HG02943 (cell line): ENCODE measurements around the gene APLP2.

Source experiments
- ATAC-seq: cut with Tn5 transposase; IDR thresholded peaks from one replicate; pipeline ENCODE4 v1.9.1; 2021; ENCODE audit warnings: mild to moderate bottlenecking, low read depth, moderate library complexity; ENCODE audit not compliant: unreplicated experiment

APLP2 gene

GRCh38 chr11:130139401-130139800, 69.7 kb downstream of the APLP2 start:
- no peak for ATAC-seq

GRCh38 chr11:130141561-130142341, 72.1 kb downstream of the APLP2 start:
- ATAC-seq = no peak

GRCh38 chr11:130144141-130144540, 74.4 kb downstream of the APLP2 start:
- ATAC-seq = no peak

GRCh38 chr11:130144861-130145281, 75.2 kb downstream of the APLP2 start:
- no peak for ATAC-seq

- ATAC-seq = no peak
Measured at GRCh38 chr11:130145311-130145812, 75.7 kb downstream of the APLP2 start.

- no peak for ATAC-seq
Measured at GRCh38 chr11:130145975-130146776, 76.5 kb downstream of the APLP2 start.

- no peak for ATAC-seq
Measured at GRCh38 chr11:130146796-130147195, 77.1 kb downstream of the APLP2 start.

- no peak for ATAC-seq
Measured at GRCh38 chr11:130148796-130149326, 79.2 kb downstream of the APLP2 start.

GRCh38 chr11:130150790-130151189, 81.1 kb downstream of the APLP2 start:
- no peak for ATAC-seq

- ATAC-seq = no peak
Measured at GRCh38 chr11:130151196-130151595, 81.5 kb downstream of the APLP2 start.

GRCh38 chr11:130156108-130157022, 86.7 kb downstream of the APLP2 start:
- ATAC-seq = no peak

GRCh38 chr11:130157101-130157500, 87.4 kb downstream of the APLP2 start:
- no peak for ATAC-seq

GRCh38 chr11:130157840-130158239, 88.1 kb downstream of the APLP2 start:
- ATAC-seq = no peak

GRCh38 chr11:130159139-130159538, 89.4 kb downstream of the APLP2 start:
- no peak for ATAC-seq

GRCh38 chr11:130159657-130160497, 90.2 kb downstream of the APLP2 start, which contains the start of gene ST14:
Gene ST14 (plus strand): TSS chr11:130159782. CDS start chr11:130159980, 198 bp downstream.
- ATAC-seq = no peak

- ATAC-seq = no peak
Measured at GRCh38 chr11:130160498-130161155, 90.9 kb downstream of the APLP2 start.

- no peak for ATAC-seq
Measured at GRCh38 chr11:130161441-130162145, 91.9 kb downstream of the APLP2 start.

GRCh38 chr11:130162733-130163132, 93.0 kb downstream of the APLP2 start:
- ATAC-seq = no peak
